DMS114 treated with DMSO at 0.1 percent for 48 hours (cell line): ENCODE data around the gene GUCA1A.
A peak's percentile ranks its signal among the peaks of the same experiment; 100 is the strongest.
"Not testable (repeated sequence)": the region's sequence is repeated elsewhere in the genome, so short reads cannot be mapped to it uniquely, and the experiment has no call there.

Experiments used
- DNase-seq: peaks from one replicate; lab custom pipeline; 2025; ENCODE audit not compliant: unreplicated experiment; lab: John Stamatoyannopoulos, UW

GUCA1A gene

DNA sequence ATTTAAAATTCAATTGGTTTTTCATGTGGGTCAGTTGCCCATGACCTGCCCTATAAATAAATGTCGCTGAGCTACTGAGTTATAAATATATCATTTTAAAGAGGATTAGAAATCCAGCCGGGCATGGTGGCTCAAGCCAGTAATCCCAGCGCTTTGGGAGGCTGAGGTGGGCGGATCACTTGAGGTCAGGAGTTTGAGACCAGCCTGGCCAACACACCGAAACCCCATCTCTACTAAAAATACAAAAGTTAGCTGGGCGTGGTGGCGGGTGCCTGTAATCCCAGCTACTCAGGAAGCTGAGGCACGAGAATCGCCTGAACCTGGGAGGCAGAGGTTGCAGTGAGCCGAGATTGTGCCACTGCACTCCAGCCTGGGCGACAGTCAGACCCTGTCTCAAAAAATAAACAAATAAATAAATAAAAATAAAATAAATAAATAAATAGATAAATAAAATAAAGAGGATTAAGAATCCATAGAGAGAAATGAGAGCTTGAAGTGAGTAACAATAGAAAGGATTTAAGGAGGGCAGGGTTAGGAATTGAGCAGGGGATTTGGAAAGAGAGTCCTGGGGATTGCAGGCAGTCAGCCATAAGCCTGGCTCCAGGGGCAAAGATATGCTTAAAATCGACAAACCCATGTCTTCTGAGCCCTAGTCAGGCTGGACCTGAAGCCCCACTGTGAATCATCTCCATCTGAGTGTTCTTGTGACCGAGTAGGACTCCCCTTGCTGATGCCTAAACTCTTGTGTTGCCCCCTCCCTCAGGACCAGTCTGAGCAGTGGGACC lies 29.2 kb downstream of the GUCA1A start:
- DNase-seq: not testable (repeated sequence)

DNA sequence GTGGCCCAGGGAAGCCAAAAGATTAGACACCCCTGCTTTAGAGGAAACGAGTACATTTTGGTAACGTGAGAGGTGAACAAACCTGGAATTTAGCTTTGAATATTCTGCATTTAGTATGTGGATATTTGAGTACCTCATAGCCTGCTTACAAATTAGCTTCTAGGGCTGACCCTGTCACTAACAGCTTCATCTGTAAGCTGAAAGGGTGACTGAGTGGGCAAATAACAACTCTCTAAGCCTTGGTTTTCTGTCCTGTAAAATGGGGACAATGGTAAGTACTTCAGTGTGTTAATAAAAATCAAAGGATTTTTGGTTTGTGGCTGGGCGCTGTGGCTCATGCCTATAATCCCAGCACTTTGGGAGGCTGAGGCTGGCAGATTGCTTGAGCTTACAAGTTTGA lies 30.0 kb downstream of the GUCA1A start:
- DNase-seq: no peak

DNA sequence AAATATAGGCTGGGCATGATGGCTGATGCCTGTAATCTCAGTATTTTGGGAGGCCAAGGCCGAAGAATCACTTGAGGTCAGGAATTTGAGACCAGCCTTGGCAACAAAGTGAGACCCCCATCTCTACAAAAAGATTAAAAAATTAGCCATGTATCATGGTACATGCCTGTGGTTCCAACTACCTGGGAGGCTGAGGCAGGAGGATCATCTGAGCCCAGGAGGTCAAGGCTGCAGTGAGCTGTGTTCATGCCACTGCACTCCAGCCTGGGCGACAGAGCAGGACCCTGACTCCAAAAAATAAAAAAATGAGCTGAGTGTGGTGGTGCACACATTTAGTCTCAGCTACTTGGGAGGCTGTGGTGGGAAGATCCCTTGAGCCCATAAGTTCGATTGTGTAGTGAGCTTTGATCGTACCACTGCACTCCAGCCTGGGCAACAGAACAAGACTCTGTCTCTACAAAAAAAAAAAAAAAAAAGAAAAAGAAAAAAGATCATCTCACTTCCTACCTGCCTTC lies 31.7 kb downstream of the GUCA1A start:
- no peak for DNase-seq

DNA sequence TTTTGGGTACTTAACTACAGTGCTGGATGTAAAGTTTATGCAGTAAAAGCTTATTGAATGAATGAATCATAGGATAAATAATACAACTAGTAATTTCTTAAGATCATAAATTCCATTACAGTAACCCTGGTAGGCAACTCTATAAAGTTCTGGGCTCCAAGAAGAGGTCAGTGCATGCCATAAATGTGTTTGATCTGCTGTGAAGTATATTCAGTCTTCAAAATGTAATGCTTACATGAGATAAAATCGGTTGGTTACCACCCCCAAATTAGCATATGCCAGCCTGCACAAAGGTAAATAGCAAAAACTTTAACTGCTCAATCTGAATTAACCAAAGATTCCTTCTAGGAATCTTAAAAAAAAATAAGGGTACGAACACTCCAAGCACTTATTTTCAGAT lies 34.4 kb downstream of the GUCA1A start:
- not testable (repeated sequence) for DNase-seq

DNA sequence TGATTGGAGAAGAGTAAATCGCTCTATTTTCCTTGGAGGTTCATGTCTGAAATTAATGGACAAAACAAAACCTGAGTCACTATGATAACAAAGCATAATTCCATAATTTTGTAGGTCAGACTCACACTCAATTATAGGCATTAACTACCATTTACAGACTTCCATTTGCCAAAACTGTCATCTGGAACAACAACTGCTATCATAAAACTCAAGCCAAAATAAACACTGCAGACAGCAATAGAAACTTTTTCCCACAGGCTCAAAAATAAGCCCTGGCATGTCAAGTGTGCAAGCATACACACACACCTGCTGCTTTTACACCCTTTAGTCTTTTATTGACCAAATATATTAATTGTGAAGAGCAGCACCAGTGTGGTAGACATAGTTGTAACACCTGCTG lies 37.4 kb downstream of the GUCA1A start:
- DNase-seq: no peak

DNA sequence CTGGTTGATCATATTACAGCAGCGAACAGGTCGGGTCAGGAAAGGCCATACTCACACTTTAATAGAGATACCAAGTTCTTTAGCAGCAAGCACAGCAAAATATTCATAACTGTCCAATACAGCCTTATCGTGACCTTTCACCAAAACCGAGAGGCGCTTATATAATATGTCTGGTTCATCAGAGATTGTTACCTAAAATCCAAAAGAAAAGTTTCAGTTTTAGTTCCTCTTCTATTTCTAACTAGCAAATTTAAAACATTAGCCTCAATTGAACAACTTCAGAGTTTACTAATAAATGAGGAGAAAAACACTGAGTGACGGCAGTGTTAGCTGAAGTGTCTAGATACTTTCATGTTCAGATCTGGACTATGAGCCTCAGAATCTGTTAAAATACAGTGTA lies 38.6 kb downstream of the GUCA1A start:
- no peak for DNase-seq

DNA sequence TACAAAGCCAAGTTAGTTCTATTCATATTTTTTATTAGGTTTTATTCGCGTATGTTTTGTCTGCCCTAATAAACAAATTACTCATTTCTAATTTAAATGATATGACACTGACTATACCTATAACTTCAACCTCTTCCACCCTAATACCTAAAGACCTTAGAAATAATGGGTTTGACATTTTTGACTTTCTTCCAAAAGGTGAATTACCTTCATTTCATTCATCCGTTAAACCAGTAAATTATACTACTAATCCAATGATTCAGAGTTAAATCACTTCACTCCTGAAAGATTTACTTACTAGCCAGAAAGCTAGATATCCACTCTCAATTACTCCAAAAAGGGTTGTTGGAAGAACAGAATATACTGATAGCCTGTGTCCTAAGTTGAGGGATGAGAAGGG lies 39.3 kb downstream of the GUCA1A start:
- no peak for DNase-seq

DNA sequence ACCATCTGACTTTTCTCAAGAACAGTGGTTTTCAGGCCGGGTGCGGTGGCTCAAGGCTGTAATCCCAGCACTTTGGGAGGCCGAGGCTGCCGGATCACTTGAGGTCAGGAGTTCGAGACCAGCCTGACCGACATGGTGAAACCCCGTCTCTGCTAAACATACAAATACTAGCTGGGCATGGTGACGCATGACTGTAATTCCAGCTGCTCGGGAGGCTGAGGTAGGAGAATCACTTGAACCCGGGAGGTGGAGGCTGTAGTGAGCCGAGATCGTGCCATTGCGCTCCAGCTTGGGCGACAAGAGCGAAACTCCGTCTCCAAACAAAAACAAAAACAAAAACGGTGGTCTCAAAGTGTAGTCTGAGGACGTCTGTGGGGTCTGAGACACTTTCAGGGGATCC lies 43.3 kb downstream of the GUCA1A start:
- DNase-seq: not testable (repeated sequence)

DNA sequence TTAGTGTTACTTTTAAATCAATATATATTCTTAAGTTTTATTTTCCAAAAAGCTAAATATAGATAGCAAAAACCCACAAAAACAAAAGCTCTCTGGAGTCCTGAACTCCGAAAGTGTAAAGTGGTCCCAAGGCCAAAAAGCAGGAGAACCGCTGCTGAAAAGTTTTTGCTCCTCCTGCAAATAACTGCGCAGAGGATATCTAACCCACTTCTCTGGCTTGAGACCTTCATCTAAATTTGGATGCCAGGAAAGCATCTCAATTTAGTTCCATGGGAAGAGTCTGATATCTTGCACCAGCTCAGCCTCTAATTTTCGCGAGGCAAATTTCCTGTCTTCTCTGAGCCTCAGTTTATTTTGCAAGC lies 44.0 kb downstream of the GUCA1A start:
- peak; percentile 45 for DNase-seq

DNA sequence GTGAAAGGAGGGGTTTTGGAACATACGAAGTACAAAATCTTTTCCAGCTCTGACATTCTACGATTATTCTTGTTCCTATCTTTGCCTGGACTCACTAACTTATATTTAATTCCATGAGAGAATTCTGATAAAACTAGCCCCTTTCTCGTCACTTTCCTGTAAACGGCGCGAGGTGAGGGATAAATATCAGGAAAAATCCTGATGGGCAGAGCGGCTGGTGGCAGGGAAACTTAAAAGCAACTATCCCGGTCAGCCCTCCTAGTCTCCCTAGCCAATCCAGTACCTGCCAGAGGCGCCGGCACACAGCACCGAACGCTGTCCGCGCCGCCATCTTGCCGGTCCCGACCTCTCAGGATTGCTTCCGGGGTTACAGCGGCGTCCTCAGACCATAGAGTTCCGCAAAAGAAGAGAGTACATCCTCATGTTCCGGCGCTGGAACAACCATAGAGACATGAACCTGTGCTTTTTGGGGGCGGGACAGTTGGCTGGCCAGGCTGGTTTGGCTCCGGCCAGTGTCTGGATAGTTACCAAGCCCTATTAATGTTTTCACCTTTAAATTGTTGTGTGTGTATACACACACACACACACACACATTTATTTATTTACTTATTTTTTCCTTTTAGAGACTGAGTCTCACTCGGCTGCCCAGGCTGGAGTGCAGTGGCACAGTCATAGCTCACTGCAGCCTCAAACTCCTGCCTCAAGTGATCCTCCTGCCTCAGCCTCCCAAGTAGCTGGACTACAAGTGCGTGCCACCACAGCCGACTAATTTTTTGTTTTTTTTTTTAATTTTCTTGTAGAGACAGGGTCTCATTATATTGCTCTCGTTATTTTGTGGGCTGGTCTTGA lies 44.6 kb downstream of the GUCA1A start, which contains the start of gene MRPS10:
Gene MRPS10, minus strand, starts transcription at position 343 of the 849 bp plus-strand sequence. Its CDS starts 12 bp downstream, at position 331.
- peak; percentile 99 for DNase-seq

DNA sequence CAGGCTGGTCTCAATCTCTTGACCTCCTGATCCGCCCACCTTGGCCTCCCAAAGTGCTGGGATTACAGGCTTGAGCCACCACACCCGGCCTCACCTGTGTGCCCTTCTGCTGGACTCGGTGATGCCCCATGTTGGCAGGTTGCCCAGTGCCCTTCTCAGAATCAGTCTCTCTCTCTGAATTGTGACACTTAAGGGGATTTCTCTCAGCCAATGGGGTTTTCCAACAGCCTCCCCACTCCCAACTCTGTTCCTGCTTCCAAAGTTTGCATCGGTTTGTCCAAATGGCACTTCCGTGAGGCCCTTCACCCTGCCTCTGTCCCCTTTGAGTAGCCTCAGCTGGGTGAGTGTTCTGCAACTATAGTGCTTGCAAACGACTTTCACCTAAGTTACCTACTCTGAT lies 47.6 kb downstream of the GUCA1A start:
- no peak for DNase-seq

DNA sequence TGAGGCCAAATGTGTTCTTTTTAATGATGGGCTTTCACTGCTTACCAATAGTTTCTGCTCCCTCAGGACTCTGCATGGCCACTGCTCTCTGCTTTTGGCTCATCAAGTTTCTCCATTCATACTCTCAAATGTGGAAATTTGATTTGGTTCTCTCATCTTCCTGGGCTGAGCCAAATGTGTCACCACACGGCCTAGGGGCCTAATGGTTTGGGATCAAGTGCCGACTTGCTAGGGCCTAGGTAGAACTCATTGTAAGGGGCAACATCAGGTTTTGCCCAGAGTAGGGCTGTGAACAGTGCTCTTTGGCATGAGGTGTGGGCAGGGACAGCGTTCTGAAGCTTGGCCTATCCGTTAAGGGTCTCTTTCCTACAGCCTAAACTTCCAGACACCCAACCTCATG lies 48.4 kb downstream of the GUCA1A start:
- DNase-seq: no peak

DNA sequence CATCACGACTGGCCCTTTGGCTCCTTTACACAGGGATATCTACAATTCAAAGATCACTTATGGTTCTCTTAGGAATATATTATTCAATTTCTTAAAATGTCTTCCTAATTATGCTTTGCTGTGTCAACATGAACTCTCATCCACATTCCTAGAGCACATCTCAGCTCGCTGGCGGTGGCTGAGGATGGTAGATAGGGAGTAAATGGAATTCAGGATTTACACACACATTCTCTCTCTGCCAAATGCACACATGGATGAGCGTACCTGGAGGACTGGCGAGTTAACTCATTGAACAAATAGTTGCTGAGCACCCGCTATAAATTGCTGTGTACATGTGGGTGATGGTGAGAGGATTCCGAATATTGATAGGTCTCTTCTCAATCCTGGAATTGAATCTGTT lies 49.3 kb downstream of the GUCA1A start:
- no peak for DNase-seq

DNA sequence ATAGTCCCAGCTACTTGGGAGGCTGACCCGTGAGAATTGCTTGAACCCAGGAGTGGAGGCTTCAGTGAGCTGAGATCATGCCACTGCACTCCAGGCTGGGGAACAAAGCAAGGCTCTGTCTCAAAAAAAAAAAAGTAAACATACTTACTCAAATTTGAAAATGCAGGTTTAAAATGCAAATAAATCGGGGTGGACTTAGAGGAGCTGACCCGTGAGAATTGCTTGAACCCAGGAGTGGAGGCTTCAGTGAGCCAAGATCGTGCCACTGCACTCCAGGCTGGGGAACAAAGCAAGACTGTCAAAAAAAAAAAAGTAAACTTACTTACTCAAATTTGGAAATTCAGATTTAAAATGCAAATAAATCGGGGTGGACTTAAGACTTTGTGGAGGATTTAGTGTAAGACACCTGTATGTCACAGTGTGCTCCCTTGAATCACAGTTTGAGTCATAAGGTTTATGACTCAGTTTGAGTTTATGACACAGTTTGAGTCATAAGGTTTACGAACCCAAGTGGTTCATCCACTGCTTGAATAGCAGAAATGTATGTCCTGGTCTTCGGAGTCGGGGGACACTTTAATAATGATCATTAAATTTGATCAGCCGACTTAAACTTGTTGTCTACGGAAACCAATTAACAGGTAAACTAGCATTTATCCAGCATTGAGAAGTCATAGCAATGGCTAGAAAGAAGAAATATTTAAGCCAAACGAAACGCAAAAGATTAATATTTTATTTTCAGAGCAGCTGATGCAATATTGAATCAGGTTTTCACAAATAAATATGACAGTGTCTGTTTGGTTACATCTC lies 51.3 kb downstream of the GUCA1A start:
- no peak for DNase-seq

DNA sequence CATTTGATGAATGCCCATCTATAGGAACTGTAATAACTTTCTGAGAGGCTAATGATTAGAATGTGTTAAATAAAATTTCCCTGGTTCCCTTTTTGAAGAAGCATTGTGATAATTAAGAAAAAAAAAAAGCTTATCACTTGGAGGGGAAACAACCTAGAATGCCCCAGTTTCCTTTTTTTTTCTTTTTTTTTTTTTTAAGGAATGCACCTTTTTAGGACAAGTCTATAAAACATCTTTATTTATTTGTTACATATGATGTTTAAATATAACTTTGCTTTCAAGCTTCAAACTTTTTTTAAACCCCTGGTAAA lies 51.8 kb downstream of the GUCA1A start:
- DNase-seq: no peak

DNA sequence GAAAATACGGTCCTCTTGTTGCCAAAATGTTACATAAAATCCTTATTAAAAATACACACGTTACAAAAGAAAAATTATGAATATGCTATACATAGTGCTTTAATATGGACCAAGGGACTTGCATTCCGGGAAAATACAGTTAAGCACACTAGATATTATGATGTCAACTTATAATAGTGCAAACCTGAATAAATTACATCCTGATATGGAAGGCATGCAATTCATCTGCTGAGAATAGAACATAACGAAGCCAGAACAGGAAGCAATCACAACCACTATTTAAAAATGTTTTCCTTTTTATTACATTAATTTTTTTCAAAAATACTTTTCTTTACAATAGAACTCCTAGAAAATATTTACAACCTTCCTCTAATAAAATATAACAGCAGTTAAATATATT lies 52.3 kb downstream of the GUCA1A start:
- DNase-seq: no peak

DNA sequence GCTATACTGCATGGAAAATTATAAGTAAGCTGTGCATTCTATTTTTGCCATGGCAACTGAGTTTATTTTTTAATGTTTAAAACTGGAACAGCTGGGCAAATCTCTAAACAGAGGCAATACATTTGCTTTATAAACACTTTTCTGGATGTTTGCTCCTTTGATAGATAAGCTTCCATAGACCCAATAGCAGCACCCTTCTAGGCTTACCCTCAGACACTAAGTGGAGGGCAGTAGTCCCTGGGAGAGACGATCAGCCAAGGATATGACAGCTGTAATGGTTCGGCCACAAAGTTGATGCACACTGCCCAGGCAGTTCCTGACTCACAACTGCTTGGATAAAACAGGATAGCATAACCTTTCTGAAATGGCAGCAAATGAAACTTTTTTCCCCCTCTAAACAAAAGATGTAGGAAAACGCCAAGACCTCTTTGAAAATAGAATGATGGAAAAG lies 53.0 kb downstream of the GUCA1A start:
- no peak for DNase-seq

DNA sequence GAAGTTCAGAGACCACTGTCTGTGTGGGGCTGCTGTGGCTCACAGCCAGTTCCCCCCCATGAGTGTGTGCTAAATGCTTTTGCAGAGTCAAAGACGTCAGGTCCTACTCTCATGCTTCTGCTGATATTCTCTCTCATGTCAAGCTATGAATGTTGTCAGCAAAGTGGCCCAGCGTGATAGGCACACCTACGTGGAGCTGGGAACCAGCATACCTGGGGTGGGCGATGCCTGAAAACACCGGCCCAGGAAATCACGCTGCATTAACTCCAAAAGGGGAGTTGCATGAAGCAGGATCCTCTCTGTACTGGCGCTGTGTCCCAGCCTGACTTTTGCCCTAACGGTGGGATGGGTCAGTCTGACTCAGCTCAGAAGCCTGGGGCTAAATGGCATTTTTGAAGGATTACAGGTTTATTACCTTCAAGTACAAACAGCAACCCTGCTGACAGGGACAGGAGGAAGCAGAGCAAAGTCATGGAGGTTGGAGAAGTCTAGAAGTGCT lies 53.5 kb downstream of the GUCA1A start:
- DNase-seq: no peak

DNA sequence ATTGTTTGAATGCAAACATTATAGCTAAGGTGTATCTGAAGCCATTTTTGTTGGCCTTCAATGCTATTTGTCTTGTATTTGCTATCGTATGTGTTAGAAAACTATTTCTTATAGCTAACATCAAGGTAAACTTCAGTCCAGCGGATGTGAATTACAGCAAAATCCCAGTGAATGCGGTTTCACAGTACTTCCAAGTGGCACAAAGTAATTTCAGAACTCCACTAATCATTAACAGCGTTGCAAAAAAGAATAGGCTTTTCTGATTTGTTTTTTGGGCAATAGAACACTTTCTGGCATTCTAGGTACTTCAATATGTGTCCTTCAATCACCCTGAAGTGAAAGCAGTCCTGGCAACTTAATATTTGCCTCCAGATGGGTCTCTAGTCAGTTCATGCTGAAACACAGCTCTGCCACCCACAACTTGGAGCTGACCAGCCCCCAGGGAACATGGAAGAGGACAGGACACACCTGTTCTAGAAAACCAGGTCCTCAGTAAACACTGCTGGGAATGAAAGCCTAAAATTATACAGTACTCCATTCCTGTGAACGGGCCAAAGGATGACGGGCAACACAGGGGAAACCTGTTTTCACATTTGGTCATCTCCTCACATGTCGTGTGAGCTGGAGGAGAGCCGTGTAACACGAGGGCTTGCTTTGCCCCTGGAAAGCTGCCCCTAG lies 54.1 kb downstream of the GUCA1A start:
- DNase-seq: no peak

DNA sequence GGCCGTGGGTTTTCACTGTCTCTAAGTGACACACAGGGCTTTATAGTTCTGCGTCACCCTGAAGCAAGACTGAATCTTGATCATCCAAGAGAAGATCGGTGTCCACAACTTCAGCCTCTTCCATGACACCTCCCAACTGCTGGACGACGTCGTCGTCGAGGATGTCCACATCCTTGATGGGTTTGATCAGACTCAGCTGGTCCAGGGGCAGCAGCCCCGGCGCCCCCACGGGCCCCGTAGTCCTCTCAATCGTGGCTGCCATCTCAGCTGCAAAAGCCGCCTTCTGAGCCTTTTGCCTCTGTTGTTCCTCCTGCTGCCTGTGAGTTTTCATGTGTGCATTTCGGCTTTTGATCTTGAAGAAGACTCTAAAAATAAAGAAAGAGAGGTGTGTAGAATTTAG lies 55.1 kb downstream of the GUCA1A start:
- no peak for DNase-seq
